Urinary bladder (tissue), 4 donors: ENCODE results near the gene GP9. TPM values are rescaled to one million over a fixed set of nuclear protein-coding genes. Genes with fewer than 3 reads are reported as not detected.

Experiments used
- DNase-seq: peaks from one replicate; pipeline ENCODE4 v3.0.0-alpha.2; 2015; ENCODE audit errors: extremely low spot score
- H3K27ac ChIP-seq: one replicate; pipeline ENCODE4 v1.5.1; 2013; ENCODE audit warnings: low read depth, mild to moderate bottlenecking, moderate library complexity
- H3K36me3 ChIP-seq: one replicate; pipeline ENCODE4 v1.6.1; 2013; ENCODE audit warnings: mild to moderate bottlenecking, moderate library complexity; ENCODE audit not compliant: insufficient read depth
- H3K4me1 ChIP-seq: one replicate; pipeline ENCODE4 v1.6.1; 2013; ENCODE audit warnings: mild to moderate bottlenecking, moderate library complexity; ENCODE audit not compliant: insufficient read depth
- H3K4me3 ChIP-seq: one replicate; pipeline ENCODE4 v1.5.1; 2013; ENCODE audit warnings: low read depth, low read length
- WGBS: extraction: QIAGEN DNeasy Blood & Tissue Kit; methylation state at CpG from one replicate; pipeline ENCODE4 v1.1.7; 2013; 5-methylcytosine and 5-hydroxymethylcytosine counted together
- polyA plus RNA-seq: library from polyadenylated mRNA; stranded (reverse); fragments of 200-250 nt; gene quantifications from one replicate; pipeline ENCODE4 v1.2.3, GENCODE V29; 2013
- total RNA-seq: library from RNA; depleted of rRNA; stranded (reverse); fragments of >200 nt; gene quantifications from one replicate; pipeline ENCODE4 v1.2.3, GENCODE V29; 2014
- donor health status: healthy with polysubstance abuse.
- donor health status: healthy.

The GP9 gene
- total and polyA plus RNA-seq, 2 donors, result not detected

- DNase-seq, result no peak
- H3K27ac ChIP-seq, result no peak overlapping the region
- H3K36me3 ChIP-seq, result no peaks in the 10 kb centered on the region
- H3K4me1 ChIP-seq, result no peaks in the 10 kb centered on the region
- no peak overlapping the region for H3K4me3 ChIP-seq
- 93% methylated on average over 12 of the region's 12 CpGs for WGBS
These were observed 26.8 kb upstream of the GP9 start for GRCh38 chr3:129033633-129034321.

DNA sequence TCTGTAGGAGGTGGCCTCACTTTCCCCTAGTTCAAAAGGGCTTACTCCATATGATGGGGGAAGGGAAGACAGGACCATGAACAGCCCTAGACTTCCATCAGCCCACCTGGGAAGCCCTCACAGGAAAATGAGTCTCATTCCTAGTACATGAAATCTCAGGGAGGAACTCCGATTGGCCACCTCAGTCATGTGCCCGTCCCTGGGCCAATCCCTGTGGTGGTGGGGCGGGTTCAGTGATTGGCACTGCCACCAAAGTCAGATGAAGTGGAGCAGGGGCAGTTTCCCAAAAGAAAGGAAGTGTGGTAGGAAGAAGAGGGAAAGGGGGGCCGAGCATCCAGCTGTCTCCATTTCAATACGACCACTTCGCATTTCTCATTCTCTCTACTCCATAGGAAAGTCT is 25.9 kb upstream of the GP9 start:
- Histone ChIP-seq H3K4me1 (no peaks in the 10 kb centered on the region), H3K4me3 (no peak overlapping the region), H3K27ac (no peak overlapping the region), H3K36me3 (no peaks in the 10 kb centered on the region)
- 90% methylated on average over 6 of the region's 6 CpGs for WGBS
- DNase-seq, result no peak

DNA sequence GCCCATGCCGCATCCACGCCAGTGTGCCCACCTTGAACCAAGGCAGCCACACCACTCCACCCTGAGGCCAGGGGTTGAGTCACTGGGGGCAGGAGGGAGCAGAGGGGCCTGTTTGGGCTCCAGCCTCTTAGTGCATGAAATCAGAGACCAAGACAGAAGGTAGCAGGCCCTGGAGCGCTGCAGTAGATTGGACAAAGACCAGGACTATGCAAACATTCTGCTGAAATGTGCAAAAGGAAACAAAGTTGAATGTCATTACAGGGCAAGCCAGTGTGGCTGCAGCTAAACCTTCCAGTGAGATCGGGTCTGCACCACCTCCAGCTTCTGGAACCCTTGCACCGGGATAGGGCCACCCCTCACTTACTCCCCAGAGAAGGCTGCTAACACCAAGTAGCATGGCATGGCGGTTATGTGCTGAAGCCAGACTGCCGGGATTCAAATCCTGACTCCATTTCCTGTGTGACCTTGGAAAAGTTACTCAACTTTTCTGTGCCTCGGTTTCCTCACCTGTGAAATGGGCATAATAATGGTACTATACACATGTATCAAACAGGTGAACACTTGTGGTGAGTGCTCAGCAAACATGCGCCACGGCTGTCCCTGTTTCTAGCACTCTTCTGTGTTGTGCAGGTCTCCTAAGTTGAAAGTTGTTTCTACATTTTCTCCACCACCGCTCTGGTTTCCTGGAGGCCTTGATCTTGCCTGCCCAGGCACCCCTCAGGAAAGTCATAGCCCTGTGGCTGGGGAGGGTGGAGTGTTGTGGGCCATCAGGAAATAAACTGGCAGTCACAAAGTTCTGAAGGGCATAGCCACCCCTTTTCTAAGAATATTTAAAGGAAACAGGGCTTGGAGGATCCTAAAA is 25.0 kb upstream of the GP9 start:
- 83% methylated on average over 11 of the region's 11 CpGs for WGBS
- H3K27ac ChIP-seq, result no peak overlapping the region
- no peak for DNase-seq
- no peaks in the 10 kb centered on the region for H3K36me3 ChIP-seq
- no peaks in the 10 kb centered on the region for H3K4me1 ChIP-seq
- no peak overlapping the region for H3K4me3 ChIP-seq

GRCh38 chr3:129036222-129037092 is 24.1 kb upstream of the GP9 start:
- 75% methylated on average over 10 of the region's 10 CpGs for WGBS
- Histone ChIP-seq H3K36me3 (no peaks in the 10 kb centered on the region), H3K4me1 (no peaks in the 10 kb centered on the region), H3K4me3 (no peak overlapping the region), H3K27ac (no peak overlapping the region)
- no peak for DNase-seq

DNA sequence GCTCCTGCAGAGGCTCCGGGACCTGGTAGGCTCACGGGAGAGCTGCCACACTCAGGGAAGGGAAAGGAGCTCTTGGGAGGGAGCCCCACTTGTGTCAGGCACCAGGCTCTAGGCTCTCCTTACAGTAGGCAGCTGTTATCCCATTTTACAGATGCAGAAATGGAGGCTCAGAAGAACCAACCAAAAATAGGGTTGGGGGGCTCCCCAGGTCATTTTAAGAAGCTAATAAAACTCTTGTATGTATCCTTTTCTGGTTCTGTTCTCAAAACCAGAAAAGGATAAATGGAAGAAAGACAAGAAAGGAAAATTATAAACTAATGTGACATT is 23.5 kb upstream of the GP9 start:
- Histone ChIP-seq H3K4me3 (no peak overlapping the region), H3K36me3 (no peaks in the 10 kb centered on the region), H3K4me1 (no peaks in the 10 kb centered on the region), H3K27ac (no peak overlapping the region)
- 55% methylated on average over 2 of the region's 2 CpGs for WGBS
- DNase-seq, result no peak

DNA sequence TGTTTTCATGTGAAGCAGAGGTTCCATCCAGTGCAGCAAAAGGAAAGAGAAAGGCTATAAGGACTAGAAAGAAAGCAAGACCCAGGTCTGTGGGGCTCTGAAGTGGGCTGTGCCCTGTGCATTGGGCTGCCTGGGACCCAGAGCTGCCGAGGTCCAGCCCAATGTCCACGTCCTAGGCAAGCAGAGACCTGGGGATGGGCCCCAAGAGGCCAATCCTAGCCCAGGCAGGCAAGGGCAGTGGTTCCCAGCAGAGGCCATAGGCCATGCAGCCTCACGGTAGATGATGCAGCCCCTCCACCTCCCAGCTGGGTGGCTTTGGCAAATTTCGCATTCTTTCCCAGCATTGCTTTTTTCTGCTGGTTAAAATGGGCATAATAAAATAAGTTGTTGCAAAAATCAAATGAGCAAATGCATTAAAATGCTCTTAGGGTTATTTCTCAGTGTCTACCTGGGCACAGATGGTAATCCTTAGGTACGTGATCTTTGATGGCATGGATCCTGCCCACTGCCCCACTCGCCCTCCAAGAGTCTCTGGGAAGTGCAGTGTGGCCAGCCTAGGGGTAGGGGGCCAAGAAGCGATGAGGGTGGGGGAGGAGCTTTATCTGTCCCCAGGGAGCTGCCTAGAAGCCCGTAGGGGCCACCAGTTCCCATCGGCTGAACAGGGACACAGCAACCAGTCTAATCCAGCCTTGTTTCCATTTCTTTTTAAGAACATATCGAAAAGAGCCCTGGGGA is 22.3 kb upstream of the GP9 start:
- WGBS, result 82% methylated on average over 10 of the region's 10 CpGs
- no peak overlapping the region for H3K27ac ChIP-seq

GRCh38 chr3:129039271-129040038 is 21.1 kb upstream of the GP9 start:
- 70% methylated on average over 14 of the region's 14 CpGs for WGBS
- no peak overlapping the region for H3K27ac ChIP-seq
- H3K4me1 ChIP-seq, result no peaks in the 10 kb centered on the region
- H3K36me3 ChIP-seq, result no peaks in the 10 kb centered on the region
- H3K4me3 ChIP-seq, result no peak overlapping the region
- DNase-seq, result no peak

More for the DNA sequence above, 22.3 kb upstream of the GP9 start:
- no peak for DNase-seq
- Histone ChIP-seq H3K36me3 (no peaks in the 10 kb centered on the region), H3K4me3 (no peak overlapping the region), H3K4me1 (no peaks in the 10 kb centered on the region)

GRCh38 chr3:129040039-129040336 is 20.6 kb upstream of the GP9 start:
- Histone ChIP-seq H3K4me1 (no peaks in the 10 kb centered on the region), H3K36me3 (no peaks in the 10 kb centered on the region), H3K27ac (no peak overlapping the region), H3K4me3 (no peak overlapping the region)
- DNase-seq, result no peak
- 77% methylated on average over 3 of the region's 3 CpGs for WGBS

- Histone ChIP-seq H3K27ac (no peak overlapping the region), H3K4me1 (no peaks in the 10 kb centered on the region), H3K4me3 (no peak overlapping the region), H3K36me3 (no peaks in the 10 kb centered on the region)
- 88% methylated on average over 15 of the region's 15 CpGs for WGBS
- DNase-seq, result no peak
These were observed 19.8 kb upstream of the GP9 start for GRCh38 chr3:129040579-129041300.

DNA sequence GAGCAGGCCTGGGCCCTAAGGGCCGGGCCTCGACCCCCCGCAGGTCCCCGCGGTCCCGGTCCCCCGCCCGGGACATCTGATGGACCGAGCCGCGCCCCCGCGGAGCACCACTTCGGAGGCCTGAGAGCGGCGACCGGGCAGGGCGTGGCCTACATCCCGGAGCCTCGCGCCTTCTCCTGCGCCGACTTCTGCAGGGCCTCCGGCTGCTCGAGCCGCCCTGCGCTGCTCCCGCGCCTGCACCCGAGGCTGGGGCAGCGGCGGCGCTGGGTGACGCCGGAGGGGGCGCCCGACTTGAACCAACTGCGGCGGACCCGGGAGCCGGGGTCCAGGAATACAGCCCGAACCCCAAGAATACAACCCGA is 14.9 kb upstream of the GP9 start:
- no peak for DNase-seq
- WGBS, result 6% methylated on average over 43 of the region's 43 CpGs
- no peaks in the 10 kb centered on the region for H3K4me1 ChIP-seq
- peak overlapping the region; percentile 24 for H3K4me3 ChIP-seq
- H3K36me3 ChIP-seq, result no peaks in the 10 kb centered on the region
- H3K27ac ChIP-seq, result no peak overlapping the region

GRCh38 chr3:129046037-129046731 is 14.4 kb upstream of the GP9 start:
- WGBS, result 29% methylated on average over 67 of the region's 67 CpGs
- no peaks in the 10 kb centered on the region for H3K4me1 ChIP-seq
- no peaks in the 10 kb centered on the region for H3K36me3 ChIP-seq
- DNase-seq, result no peak
- no peak overlapping the region for H3K27ac ChIP-seq
- peak overlapping the region; percentile 24 for H3K4me3 ChIP-seq
